ENCODE data around the gene RNASET2.

- TF ChIP-seq CTCF (conservative IDR thresholded peaks at IDR 0.05 in 1 of 2, IDR thresholded peaks at IDR 0.05 in 1 of 2; ENCODE audit: low read depth in 1 of 2, low read length in 2 of 2) (no peak), EZH2 (IDR thresholded peaks at IDR 0.05; ENCODE audit: low read length, missing control alignments) (no peak)
Observed at GRCh38 chr6:166939345-166939744, 17.0 kb downstream of the RNASET2 start.
